HG03565 (cell line): Measurements from ENCODE around the gene PARP6.

ENCODE experiments used
- ATAC-seq: cut with Tn5 transposase; IDR thresholded peaks from one replicate; pipeline ENCODE4 v1.9.1; 2021; ENCODE audit warnings: mild to moderate bottlenecking, moderate library complexity; ENCODE audit not compliant: unreplicated experiment

PARP6 gene

DNA sequence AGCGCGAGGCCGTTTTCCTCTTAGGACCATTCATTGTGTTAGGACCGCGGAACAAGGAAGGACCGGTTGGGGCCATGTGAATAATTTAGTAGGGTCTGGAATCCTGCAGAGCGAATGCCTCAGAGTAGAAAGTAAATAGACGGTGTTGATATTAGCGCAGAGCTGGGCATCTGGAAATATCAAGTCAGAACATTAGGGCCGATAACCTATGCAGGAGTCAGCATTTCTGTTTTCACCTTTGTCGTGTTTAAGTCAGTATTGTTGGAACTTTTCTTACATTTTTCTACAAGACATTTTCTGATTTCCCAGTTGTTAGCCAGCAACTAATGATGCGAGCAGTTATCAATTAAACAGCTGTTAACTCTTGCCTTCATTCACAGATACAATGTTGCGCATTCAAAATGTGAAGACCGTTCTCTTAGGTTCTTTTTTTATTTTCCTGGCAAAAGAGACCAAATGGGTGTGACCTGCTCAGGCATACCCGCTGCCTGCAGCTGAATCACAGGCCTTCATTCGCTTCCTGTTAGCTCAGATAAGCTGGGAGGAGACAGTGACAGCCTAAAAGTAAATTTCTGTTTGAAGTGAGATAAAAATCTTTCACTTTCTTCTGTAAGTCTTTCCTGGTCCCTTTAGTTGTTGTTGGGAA is 40.4 kb downstream of the PARP6 start:
- ATAC-seq = no peak

DNA sequence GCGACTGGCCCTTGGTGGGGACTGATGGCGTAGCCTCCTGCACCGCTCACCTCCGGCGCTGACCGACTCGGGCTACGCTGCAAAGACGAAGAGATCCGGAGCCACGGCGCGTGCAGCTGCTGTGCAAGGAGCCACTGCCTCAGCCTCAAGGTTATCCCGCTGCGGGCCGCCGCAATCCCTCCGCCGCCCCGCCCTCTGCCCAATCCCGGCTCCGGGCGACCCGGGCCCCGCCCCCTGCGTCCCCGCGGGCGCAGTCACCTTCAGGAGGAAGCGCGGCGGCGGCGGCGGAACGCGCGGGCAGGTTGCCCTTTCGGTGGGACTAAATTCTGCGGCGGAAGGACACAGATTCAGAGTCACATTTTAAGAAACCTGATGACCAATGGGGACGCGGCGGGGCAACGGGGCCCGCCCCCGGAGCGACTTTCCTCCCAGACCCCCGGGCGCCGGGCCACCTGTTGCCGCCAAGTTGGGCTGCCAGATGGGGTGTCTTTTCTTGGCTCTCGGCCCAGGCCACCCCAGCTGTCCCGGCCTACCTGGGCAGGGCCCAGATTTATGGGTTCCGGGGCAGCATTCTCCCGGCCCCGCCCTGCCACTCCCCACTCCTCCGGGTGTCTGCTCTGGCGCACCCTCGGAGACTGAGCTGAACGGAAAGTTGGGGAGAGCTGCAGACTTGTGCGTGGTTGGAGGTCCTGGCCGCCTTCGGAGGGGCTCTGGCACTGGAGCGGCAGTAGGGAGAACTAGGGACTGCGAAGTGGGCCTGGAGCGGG is 41.1 kb downstream of the PARP6 start, which contains the start of gene PKM:
TSS of gene PKM (minus strand) at position 125 of the 767 bp plus-strand sequence. CDS start 12,093 bp downstream, outside the sequence.
- ATAC-seq = peak; percentile 27

DNA sequence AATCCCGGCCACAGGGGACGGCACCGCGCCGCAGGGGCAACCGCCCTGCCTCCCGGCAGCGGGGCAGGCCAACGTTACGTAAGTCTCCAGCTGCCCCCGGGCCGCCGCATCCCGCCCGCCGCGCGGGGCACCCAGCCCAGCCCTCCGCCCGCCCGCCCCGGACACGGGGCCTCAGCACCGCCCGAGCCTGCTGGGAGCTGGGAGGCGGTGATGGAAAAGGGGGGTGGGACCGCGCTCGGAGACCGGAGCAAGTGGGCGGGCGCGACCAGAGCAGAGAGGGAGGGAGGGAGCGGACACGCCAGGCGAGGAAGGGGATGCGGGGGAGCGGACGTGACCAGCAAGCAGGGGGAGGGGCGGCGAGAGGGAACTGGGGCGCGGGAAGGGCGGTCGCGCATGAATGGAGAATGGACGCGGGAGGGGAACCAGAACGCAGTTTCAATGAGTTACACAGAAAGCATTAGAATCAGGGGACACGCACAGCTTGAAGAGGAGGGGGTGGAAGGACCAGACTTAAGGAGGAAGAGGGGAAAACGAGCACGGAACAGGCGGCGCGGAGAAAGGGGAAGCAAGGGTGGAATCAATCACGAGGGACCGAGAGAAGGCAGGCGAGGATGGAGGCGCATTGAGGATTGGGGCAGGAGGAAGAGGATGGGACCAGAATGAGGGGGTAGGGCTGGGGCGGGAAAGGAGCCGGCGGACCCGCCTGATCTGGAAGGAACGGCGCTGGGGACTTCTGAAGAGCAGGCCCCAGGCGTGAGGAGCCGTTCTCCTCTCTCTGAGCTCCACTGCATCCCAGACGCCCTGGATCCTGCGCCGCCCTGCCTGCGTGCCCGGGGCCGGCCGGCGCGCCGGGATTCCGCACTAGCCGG is 41.9 kb downstream of the PARP6 start:
- ATAC-seq = no peak

DNA sequence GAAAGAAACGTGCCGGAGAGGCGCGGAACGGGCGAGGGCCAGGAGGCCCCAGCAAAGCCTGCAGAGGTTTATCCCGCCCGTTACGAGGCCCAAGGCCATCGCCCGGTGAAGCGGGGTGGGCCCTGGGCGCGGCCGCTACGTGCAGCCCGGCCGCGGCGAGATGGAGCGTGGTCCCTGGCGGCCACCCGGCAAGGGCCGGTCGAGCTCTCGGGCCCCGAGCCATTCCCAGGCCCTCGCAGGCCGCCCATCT is 42.5 kb downstream of the PARP6 start:
- ATAC-seq = no peak

DNA sequence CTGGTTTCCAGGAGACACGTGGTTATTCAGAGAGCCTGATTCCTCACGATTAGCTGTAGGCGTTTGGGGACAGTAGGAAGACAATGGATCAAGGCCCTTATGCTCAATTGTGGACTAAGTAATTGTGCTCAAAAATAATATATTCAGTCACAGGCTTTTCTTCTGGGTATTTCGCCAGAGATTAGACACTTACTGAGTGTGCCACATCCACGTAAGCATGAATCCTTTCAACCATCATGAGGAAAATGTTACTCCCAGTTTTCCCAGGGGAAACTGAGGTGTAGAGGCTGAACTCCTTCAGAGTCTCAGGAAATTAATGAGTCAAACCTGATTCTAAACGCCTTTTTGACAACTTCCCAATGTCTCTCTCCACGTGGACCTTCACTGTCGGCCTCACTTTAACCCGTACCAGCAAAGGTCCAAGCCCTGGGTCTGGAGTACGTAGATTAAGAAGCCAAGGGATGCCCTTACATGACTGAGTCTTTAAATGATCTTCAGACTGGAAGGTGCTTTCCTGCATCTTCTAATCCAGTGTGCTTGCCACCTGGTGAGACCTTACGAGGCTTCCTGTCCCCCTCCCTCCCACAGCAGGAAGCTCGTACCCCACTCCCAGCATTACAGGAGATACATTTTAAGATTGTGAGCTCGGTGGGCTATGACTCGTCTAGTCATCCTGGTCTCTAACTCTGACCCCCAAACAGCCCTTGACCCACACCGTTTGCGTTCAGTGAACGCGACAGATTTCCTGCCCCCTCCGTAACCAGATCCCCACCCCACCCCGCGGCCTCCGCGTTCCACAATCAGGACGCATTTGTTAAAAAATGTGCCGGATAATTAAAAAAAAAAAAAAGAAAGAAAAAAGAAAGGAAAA is 43.0 kb downstream of the PARP6 start:
- no peak for ATAC-seq

DNA sequence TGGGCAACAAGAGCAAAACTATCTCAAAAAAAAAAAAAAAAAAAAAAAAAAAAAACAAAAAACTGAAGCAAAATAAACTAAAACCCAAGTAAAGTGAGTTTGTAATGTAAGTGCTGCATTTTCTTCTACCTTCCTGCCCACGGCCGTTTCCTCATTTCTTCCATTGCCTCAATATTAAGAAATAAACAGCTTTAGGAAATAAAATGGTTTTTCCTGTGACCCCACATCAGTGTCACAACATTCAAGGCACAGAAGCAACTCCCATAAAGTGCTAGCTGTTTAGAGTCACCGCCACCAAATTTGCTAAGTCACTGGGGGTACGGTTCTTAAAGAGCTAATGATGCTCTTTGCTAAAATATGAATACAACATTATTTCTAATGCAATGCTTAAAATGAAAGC is 44.6 kb downstream of the PARP6 start:
- ATAC-seq = no peak

DNA sequence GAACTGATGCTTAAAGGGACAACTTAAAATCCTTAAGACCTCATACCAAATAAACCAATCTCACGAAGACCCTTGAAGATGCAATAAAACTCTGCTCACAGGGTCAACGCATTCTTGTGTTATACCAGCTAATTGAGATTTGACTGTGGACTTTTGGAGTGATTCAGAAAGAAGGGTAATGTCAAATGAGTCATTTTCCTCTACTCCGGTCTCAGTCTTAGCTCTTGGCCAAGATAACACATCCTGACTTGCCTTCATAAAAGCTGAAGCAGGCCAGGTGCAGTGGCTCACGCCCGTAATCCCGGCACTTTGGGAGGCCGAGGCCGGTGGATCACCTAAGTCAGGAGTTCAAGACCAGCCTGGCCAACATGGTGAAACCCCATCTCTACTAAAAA is 45.2 kb downstream of the PARP6 start:
- no peak for ATAC-seq

DNA sequence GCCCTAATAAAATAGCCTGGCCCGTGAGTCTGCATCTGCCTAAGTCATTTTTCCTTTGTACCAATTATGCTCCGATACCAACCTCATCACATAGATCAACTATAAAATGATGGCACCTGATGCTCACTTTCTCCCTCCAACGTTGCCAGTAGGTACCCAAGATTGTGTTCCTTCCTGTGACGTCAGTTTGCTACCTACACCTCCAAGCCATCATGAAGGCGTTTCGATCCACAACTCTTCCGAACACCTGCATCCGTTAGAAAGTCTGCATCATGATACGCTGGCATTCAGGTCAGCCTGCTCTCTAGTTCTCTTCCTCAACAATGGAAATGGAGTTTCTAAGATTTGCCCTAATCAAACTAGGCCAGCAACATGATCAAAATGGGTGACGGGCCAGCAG is 49.1 kb downstream of the PARP6 start:
- ATAC-seq = no peak

DNA sequence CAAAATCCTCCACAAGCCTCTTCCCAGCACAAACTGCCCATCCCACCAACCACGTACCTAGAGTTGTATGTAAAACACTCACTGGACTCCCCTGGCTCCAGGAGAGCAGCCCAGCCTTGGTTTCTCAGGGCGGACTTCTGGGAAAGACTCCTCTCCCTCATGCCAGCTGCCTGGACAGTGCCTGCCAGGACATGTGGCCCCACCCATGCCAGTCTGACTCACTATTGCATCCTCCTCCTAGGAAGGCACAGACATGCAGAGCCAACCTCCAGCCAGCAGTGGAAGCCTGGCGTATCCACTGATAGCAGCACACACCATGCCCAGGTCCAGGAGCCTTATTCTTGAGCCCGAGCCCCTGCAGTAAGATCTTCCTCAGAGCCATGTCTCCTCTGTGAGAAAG is 50.0 kb downstream of the PARP6 start:
- ATAC-seq = no peak

DNA sequence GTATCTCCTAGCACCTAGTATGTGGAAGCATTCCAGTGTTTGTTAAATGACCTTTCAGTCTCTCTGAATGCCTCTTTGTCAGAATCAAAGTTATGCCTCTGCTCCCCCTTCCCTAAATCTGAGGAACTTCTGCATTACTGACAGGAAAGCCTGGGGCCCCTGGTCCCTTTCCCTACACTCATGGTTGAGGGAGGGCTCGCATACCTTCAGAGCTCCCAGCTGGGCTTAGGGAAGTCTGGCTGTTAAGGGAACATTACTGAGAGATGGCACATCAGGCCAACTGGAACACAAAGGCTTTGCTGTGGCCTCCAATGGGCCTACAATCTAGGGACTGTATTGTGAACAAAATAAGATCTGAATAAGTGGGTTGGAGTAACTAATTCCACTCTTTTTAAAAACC is 51.7 kb downstream of the PARP6 start:
- ATAC-seq = no peak

DNA sequence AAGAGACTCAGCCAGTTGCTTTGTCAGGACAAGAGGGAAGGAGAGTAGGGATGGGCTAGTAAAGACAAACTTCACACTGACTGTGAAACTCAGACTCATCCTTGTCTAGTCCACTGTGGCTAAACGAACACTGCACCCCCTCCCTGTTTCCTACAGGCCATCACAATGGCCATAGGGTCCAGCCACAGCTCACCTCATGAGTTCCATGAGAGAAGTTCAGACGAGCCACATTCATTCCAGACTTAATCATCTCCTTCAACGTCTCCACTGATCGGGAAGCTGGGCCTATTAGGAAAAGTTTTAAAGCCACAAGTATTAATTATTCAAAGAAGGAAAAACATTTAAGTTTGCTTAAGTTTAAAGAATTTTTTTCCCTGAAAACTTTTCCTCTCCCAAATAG is 55.1 kb downstream of the PARP6 start:
- ATAC-seq = no peak

DNA sequence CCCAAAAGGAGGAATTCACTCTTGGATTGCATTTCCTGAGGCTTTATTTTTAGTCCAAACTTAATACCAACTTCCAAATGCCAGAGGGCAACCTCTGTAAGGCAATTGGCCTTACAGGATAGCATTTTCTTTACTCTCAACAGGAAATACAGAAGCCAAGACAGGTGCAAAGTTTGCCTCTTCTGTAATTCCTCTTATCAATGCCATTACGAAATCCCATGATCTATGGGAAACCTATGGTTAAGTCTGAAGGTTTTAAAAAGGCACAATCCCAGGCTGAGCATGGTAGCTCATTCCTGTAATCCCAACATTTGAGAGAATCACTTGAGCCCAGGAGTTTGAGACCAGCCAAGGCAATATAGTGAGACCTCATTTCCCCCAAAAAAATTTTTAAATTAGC is 56.3 kb downstream of the PARP6 start:
- ATAC-seq = no peak

DNA sequence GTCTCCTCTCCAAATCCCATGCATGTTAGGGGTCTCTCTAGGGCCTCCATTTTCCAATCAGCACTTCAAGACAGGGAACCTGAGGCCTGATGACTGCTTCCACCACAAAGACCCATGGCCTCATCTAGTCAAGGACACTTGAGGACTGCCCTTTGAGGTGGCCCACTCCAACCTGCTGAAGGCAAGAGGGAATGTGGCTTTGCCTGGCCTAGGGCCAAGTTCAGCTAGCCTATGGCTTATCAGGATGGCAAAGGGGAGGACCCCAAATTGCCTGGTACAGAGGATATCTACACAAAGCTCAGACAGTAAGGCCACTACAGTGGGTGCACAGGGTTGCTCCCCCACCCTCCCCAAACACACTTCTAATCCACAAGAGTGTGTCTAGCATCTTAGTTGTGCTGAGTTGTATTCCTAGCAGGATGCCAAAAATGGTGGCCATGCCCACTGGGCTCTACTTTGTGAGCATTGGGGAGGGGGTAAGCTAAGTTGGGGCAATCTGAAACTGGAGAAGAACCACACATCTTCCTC is 64.7 kb downstream of the PARP6 start:
- no peak for ATAC-seq

DNA sequence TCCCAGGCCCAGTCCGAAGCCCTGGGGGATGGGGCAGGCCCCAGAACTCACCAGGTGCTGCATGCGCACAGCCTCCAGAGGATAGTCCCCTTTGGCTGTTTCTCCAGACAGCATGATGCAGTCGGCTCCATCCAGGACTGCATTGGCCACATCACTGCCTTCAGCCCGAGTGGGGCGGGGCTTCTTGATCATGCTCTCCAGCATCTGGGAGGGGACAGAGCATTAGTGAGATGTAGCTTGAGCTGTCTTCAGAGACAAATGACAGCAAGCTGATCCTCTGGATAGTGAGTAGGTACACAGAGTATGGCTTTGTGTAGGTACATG is 65.7 kb downstream of the PARP6 start:
- ATAC-seq = no peak

DNA sequence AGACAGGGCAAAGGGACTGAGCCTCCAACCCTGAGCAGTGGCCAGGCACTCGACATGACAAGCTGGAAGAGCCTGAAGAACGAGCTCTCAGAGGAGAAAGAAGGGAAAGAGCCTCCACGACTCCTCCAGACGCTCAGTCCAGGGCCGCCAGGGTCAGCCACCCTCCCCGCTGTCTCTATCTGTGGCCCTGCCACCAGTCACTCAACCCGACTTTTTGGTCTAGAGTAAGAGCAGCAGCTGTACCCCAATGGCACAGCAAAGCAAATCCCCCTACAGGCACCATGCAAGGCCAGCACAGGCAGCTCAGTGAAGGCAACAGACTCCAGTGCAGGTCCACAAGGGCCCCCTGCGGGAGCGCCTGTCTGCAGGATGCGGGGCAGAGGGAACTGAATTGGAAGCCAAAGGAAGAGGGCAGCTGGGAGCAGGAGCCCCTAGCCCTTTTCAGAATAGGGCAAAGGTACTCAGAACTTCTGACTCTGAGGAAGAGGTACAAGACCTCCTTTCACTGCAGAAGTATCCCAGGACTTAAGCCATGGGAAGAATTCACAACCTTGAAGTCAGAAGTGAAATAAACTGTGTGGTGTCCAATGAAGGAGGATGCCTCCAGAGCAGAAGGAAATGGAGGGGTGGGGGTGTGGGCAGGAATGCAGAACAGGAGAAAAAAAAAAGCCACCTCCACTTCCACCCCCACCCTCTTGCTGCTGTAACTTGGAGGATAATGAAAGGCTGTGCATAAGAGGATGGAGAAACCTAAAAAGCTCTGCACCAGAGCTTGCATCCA is 66.3 kb downstream of the PARP6 start:
- no peak for ATAC-seq

DNA sequence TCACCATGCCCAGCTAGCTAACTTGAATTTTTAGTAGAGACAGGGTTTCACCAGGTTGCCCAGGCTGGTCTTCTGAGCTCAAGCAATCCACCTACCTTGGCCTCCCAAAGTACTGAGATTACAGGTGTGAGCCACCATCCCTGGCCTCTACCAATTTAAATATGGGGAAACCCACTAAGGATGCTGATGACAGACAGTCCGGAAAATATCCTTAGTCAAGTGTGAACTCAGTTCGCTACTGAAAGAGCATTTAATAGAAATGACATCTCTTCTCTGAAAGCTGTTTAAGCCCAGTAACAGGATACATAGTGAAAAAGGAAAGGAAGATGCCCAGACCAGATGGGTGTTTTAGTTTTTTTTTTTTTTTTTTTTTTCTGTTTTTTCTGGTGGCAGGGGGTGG is 67.1 kb downstream of the PARP6 start:
- no peak for ATAC-seq

DNA sequence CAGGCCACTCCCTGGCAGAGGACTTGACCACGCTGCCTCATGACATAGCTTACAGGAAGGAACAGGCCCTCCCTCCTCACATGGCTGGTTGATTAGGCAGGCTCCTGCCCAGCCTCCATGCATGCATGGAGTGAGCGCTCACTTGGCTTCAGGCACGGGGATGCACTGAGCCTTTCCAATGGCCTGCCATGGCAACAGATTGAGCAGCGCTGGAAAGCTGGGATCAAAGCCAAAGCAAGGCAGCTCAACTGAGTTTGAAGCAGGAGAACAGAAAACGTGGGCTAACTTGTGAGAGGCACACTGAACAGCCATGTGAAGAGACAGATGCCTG is 68.9 kb downstream of the PARP6 start:
- no peak for ATAC-seq

DNA sequence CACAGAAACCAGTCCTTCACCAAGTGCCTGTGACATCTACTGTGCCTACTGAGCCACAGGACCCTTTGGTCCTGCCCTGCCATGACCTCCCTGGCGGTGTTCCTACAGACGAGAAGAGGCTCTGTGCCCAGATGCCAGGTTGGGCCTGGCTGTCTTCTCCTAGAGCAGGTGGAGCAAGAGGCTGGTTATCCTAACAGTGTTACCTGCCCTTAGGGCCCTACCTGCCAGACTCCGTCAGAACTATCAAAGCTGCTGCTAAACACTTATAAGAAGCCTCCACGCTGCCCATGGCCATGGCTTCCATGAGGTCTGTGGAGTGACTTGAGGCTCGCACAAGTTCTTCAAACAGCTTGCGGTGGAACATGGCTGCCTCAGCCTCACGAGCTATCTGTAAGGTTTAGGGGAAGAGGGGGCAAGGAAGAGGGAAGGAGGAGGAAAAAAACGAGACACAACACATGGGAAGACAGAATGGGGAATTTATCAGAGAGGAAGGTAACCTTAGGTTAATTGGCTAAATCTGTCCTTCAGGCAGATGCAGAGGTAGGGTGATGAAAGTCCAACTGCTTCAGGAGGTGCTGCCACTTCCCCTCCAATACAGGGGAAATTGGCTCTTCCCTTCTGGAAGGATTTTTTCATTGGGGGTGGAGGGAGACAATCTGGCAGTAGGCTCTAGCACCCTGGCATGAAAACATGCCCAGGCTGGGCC is 69.4 kb downstream of the PARP6 start:
- no peak for ATAC-seq

DNA sequence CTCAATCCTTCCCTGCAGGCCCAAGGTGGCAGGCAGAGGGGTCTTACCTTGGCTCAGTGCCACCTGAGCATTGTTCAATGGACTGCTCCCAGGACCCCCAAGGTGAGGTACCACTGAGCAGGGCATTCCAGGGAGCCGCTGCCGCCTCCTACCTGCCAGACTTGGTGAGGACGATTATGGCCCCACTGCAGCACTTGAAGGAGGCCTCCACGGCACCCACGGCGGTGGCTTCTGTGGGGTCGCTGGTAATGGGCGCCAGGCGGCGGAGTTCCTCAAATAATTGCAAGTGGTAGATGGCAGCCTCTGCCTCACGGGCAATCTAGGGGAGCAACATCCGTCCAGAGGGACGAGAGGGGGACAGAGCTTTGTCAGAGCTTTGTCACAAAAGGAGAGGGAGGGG is 70.1 kb downstream of the PARP6 start:
- ATAC-seq = no peak
